KOPT-K1 (cell line): ENCODE results near the gene PPP1R2C.

Experiments used
- H3K27ac ChIP-seq: fragments of 200-600 bp; sonication (generic); 2 replicates; pipeline ENCODE4 v1.5.1; 2016; ENCODE audit warnings: antibody characterized with exemption, mild to moderate bottlenecking, low read depth, low read length; ENCODE audit not compliant: poor library complexity, severe bottlenecking
- H3K36me3 ChIP-seq: fragments of 200-600 bp; sonication (generic); 2 replicates; pipeline ENCODE4 v1.5.1; 2017; ENCODE audit warnings: antibody characterized with exemption, mild to moderate bottlenecking, low read length, moderate library complexity; ENCODE audit not compliant: insufficient read depth
- H3K9me3 ChIP-seq: fragments of 200-600 bp; sonication (generic); 2 replicates; pipeline ENCODE4 v1.5.1; 2017; ENCODE audit warnings: antibody characterized with exemption, low read length, mild to moderate bottlenecking; ENCODE audit not compliant: insufficient read depth, poor library complexity, severe bottlenecking

PPP1R2C gene

GRCh38 chrX:42770566-42770965 lies 7.4 kb downstream of the PPP1R2C start:
- Histone ChIP-seq H3K36me3 (no peaks in the 10 kb centered on the region), H3K27ac (no peak overlapping the region), H3K9me3 (no peaks in the 10 kb centered on the region)

- H3K27ac ChIP-seq = no peak overlapping the region
- H3K36me3 ChIP-seq = no peaks in the 10 kb centered on the region
- H3K9me3 ChIP-seq = no peaks in the 10 kb centered on the region
Measured at GRCh38 chrX:42759881-42760280, 18.1 kb downstream of the PPP1R2C start.

GRCh38 chrX:42755815-42756214 lies 22.1 kb downstream of the PPP1R2C start:
- Histone ChIP-seq H3K27ac (no peak overlapping the region), H3K36me3 (no peaks in the 10 kb centered on the region), H3K9me3 (no peaks in the 10 kb centered on the region)

GRCh38 chrX:42754603-42755002 lies 23.4 kb downstream of the PPP1R2C start:
- H3K9me3 ChIP-seq = no peaks in the 10 kb centered on the region
- H3K27ac ChIP-seq = no peak overlapping the region
- H3K36me3 ChIP-seq = no peaks in the 10 kb centered on the region

- Histone ChIP-seq H3K27ac (no peak overlapping the region), H3K9me3 (no peaks in the 10 kb centered on the region), H3K36me3 (no peaks in the 10 kb centered on the region)
Measured at GRCh38 chrX:42754115-42754514, 23.8 kb downstream of the PPP1R2C start.

GRCh38 chrX:42752730-42753129 lies 25.2 kb downstream of the PPP1R2C start:
- no peaks in the 10 kb centered on the region for H3K9me3 ChIP-seq
- no peak overlapping the region for H3K27ac ChIP-seq
- H3K36me3 ChIP-seq = no peaks in the 10 kb centered on the region

GRCh38 chrX:42751573-42751972 lies 26.4 kb downstream of the PPP1R2C start:
- no peaks in the 10 kb centered on the region for H3K9me3 ChIP-seq
- H3K36me3 ChIP-seq = no peaks in the 10 kb centered on the region
- H3K27ac ChIP-seq = no peak overlapping the region

GRCh38 chrX:42748067-42748850 lies 29.7 kb downstream of the PPP1R2C start:
- H3K9me3 ChIP-seq = no peaks in the 10 kb centered on the region
- H3K27ac ChIP-seq = no peak overlapping the region
- no peaks in the 10 kb centered on the region for H3K36me3 ChIP-seq

GRCh38 chrX:42746606-42747005 lies 31.4 kb downstream of the PPP1R2C start:
- no peaks in the 10 kb centered on the region for H3K36me3 ChIP-seq
- no peaks in the 10 kb centered on the region for H3K9me3 ChIP-seq
- H3K27ac ChIP-seq = no peak overlapping the region

GRCh38 chrX:42740456-42740855 lies 37.5 kb downstream of the PPP1R2C start:
- H3K27ac ChIP-seq = no peak overlapping the region
- no peaks in the 10 kb centered on the region for H3K9me3 ChIP-seq
- no peaks in the 10 kb centered on the region for H3K36me3 ChIP-seq

- Histone ChIP-seq H3K9me3 (no peaks in the 10 kb centered on the region), H3K27ac (no peak overlapping the region), H3K36me3 (no peaks in the 10 kb centered on the region)
Measured at GRCh38 chrX:42739741-42740140, 38.2 kb downstream of the PPP1R2C start.

GRCh38 chrX:42739258-42739657 lies 38.7 kb downstream of the PPP1R2C start:
- H3K27ac ChIP-seq = no peak overlapping the region
- no peaks in the 10 kb centered on the region for H3K9me3 ChIP-seq
- no peaks in the 10 kb centered on the region for H3K36me3 ChIP-seq

GRCh38 chrX:42738552-42738951 lies 39.4 kb downstream of the PPP1R2C start:
- Histone ChIP-seq H3K9me3 (no peaks in the 10 kb centered on the region), H3K36me3 (no peaks in the 10 kb centered on the region), H3K27ac (no peak overlapping the region)

GRCh38 chrX:42735250-42735649 lies 42.7 kb downstream of the PPP1R2C start:
- Histone ChIP-seq H3K27ac (no peak overlapping the region), H3K9me3 (no peaks in the 10 kb centered on the region), H3K36me3 (no peaks in the 10 kb centered on the region)

GRCh38 chrX:42732506-42732905 lies 45.5 kb downstream of the PPP1R2C start:
- H3K27ac ChIP-seq = no peak overlapping the region
- H3K36me3 ChIP-seq = no peaks in the 10 kb centered on the region
- H3K9me3 ChIP-seq = no peaks in the 10 kb centered on the region
